HG03442 (cell line): ENCODE measurements around the gene TMC7.

Source experiments
- ATAC-seq: cut with Tn5 transposase; IDR thresholded peaks from one replicate; pipeline ENCODE4 v1.9.1; 2021; ENCODE audit warnings: mild to moderate bottlenecking, moderate library complexity; ENCODE audit not compliant: unreplicated experiment

TMC7 gene

DNA sequence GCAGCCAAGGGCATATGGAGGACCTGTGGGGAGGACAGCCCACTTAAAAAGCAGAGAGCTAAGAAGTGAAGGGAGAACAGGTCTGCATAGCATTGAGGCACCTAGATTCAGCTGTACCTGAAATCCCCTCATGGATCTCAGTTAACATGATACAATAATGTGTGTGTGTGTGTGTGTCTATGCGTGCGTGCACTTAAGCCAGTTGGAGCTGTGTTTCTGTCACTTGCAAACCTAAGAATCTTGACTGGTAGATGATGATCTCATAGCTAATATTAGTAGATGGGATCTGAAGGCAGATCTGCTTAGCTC, 128.3 kb downstream of the TMC7 start:
- no peak for ATAC-seq
